Liver (tissue), 9 donors: ENCODE measurements around the gene SGCD. TPM values are rescaled to one million over a fixed set of nuclear protein-coding genes. Genes with fewer than 3 reads are reported as not detected.

Experiments
- DNase-seq: peaks from one replicate; pipeline ENCODE4 v3.0.0-alpha.2; 2017; ENCODE audit warnings: low spot score
- H3K27ac ChIP-seq, 2 donors: one replicate each; pipeline ENCODE4 v1.7.0; 2013; ENCODE audit warnings: inconsistent platforms in 2 of 2, low read length in 2 of 2, control low read depth in 1 of 2, low read depth in 1 of 2, mild to moderate bottlenecking in 1 of 2
- H3K27me3 ChIP-seq, 4 donors: one replicate each; pipeline versions ENCODE4 v1.6.1 to v1.7.0; 2013; ENCODE audit warnings: low read length in 3 of 4, inconsistent platforms in 1 of 4, mild to moderate bottlenecking in 1 of 4, moderate library complexity in 1 of 4; ENCODE audit not compliant: control insufficient read depth in 4 of 4, insufficient read depth in 4 of 4
- H3K36me3 ChIP-seq, 4 donors: one replicate each; pipeline versions ENCODE4 v1.6.1 to v1.7.0; 2013; ENCODE audit warnings: low read length in 3 of 4, mild to moderate bottlenecking in 3 of 4, low read depth in 1 of 4, moderate library complexity in 1 of 4; ENCODE audit not compliant: control insufficient read depth in 4 of 4, insufficient read depth in 3 of 4
- H3K4me1 ChIP-seq, 4 donors: one replicate each; pipeline versions ENCODE4 v1.6.1 to v1.7.0; 2013; ENCODE audit warnings: low read length in 3 of 4, mild to moderate bottlenecking in 3 of 4, moderate library complexity in 1 of 4; ENCODE audit not compliant: control insufficient read depth in 4 of 4, insufficient read depth in 4 of 4
- H3K4me3 ChIP-seq, 3 donors: one replicate each; pipeline versions ENCODE4 v1.6.1 to v1.7.0; 2013; ENCODE audit warnings: low read length in 3 of 3, control low read depth in 1 of 3, low read depth in 1 of 3, mild to moderate bottlenecking in 1 of 3
- H3K9ac ChIP-seq, 2 donors: one replicate each; pipeline ENCODE4 v1.7.0; 2013; ENCODE audit warnings: low read length in 2 of 2, mild to moderate bottlenecking in 2 of 2, moderate library complexity in 2 of 2, control low read depth in 1 of 2, low read depth in 1 of 2
- H3K9me3 ChIP-seq, 4 donors: one replicate each; pipeline versions ENCODE4 v1.6.1 to v1.7.0; 2013; ENCODE audit warnings: low read length in 3 of 4; ENCODE audit not compliant: control insufficient read depth in 4 of 4
- ATF3 ChIP-seq: IDR thresholded peaks from 2 replicates; pipeline ENCODE4 v1.6.1; 2016; ENCODE audit warnings: antibody characterized with exemption
- CTCF ChIP-seq: fragments of 150-350 bp; IDR thresholded peaks from 2 replicates; pipeline ENCODE4 v1.5.1; 2017; ENCODE audit warnings: improper control_type of control experiment, low read depth, low read length; ENCODE audit not compliant: missing input control
- EGR1 ChIP-seq, 2 donors: IDR thresholded peaks; 2 replicates each; pipeline ENCODE4 v1.6.1; 2016 to 2018; ENCODE audit warnings: antibody characterized with exemption in 2 of 2, low read depth in 2 of 2
- FOXA1 ChIP-seq: IDR thresholded peaks from 2 replicates; pipeline ENCODE4 v1.6.1; 2016; ENCODE audit warnings: antibody characterized with exemption
- FOXA2 ChIP-seq: IDR thresholded peaks from 2 replicates; pipeline ENCODE4 v1.6.1; 2016; ENCODE audit warnings: antibody characterized with exemption
- GABPA ChIP-seq, 2 donors: IDR thresholded peaks in 1 of 2; conservative IDR thresholded peaks in 1 of 2; 2 replicates each; pipeline ENCODE4 v1.6.1; 2016; ENCODE audit warnings: antibody characterized with exemption in 2 of 2, mild to moderate bottlenecking in 1 of 2, moderate library complexity in 1 of 2
- HNF4A ChIP-seq, 2 donors: conservative IDR thresholded peaks; 2 replicates each; pipeline ENCODE4 v1.6.1; 2016; ENCODE audit warnings: antibody characterized with exemption in 2 of 2, mild to moderate bottlenecking in 2 of 2
- HNF4G ChIP-seq: IDR thresholded peaks from 2 replicates; pipeline ENCODE4 v1.6.1; 2016; ENCODE audit warnings: antibody characterized with exemption
- JUND ChIP-seq, 2 donors: IDR thresholded peaks; 2 replicates each; pipeline ENCODE4 v1.6.1; 2016; ENCODE audit warnings: antibody characterized with exemption in 2 of 2
- MAX ChIP-seq: IDR thresholded peaks from 2 replicates; pipeline ENCODE4 v1.6.1; 2016; ENCODE audit warnings: antibody characterized with exemption
- NR2F2 ChIP-seq: IDR thresholded peaks from 2 replicates; pipeline ENCODE4 v1.6.1; 2016; ENCODE audit warnings: antibody characterized with exemption
- RAD21 ChIP-seq, 2 donors: IDR thresholded peaks; 2 replicates each; pipeline ENCODE4 v1.6.1; 2016; ENCODE audit warnings: antibody characterized with exemption in 2 of 2, mild to moderate bottlenecking in 2 of 2
- REST ChIP-seq: IDR thresholded peaks from 2 replicates; pipeline ENCODE4 v1.6.1; 2016; ENCODE audit warnings: antibody characterized with exemption, mild to moderate bottlenecking
- RXRA ChIP-seq, 2 donors: IDR thresholded peaks; 2 replicates each; pipeline ENCODE4 v1.6.1; 2017 to 2018; ENCODE audit warnings: antibody characterized with exemption in 2 of 2, mild to moderate bottlenecking in 1 of 2
- SP1 ChIP-seq: IDR thresholded peaks from 2 replicates; pipeline ENCODE4 v1.6.1; 2018; ENCODE audit warnings: antibody characterized with exemption, mild to moderate bottlenecking
- TAF1 ChIP-seq: conservative IDR thresholded peaks from 2 replicates; pipeline ENCODE4 v1.6.1; 2016; ENCODE audit warnings: antibody characterized with exemption, mild to moderate bottlenecking
- YY1 ChIP-seq: IDR thresholded peaks from 2 replicates; pipeline ENCODE4 v1.6.1; 2016; ENCODE audit warnings: antibody characterized with exemption, mild to moderate bottlenecking
- ZBTB33 ChIP-seq: IDR thresholded peaks from 2 replicates; pipeline ENCODE4 v1.6.1; 2016; ENCODE audit warnings: antibody characterized with exemption
- WGBS: extraction: QIAGEN DNeasy Blood & Tissue Kit; methylation state at CpG from one replicate; pipeline ENCODE4 v1.1.7; 2013; 5-methylcytosine and 5-hydroxymethylcytosine counted together
- polyA plus RNA-seq, 2 donors: library from polyadenylated mRNA; stranded (reverse) in 1 of 2; unstranded in 1 of 2; fragments of 200-250 nt in 1 of 2; fragments of >200 nt in 1 of 2; fragmentation: Nextera tagmentation in 1 of 2; extraction: Ambion mirVana in 1 of 2; gene quantifications; one replicate each; pipeline versions ENCODE4 v1.2.1 to v1.2.3, GENCODE V29; 2013 to 2015
- total RNA-seq, 2 donors: library from RNA; depleted of rRNA; stranded (reverse); fragments of >200 nt; gene quantifications; one replicate each; pipeline ENCODE4 v1.2.3, GENCODE V29; 2014
- donor health status: healthy.
- donor health status: healthy.
- donor health status: healthy.
- donor health status: healthy.
- donor health status: healthy.

SGCD gene
- total and polyA plus RNA-seq, 4 donors: 0.35 to 1.7 (median 1.0) TPM

- Histone ChIP-seq H3K9me3 (peaks cover 0 to 6% (median 0%) of the 10 kb centered on the region in 4 donors), H3K4me1 (no peaks in the 10 kb centered on the region), H3K27ac (no peak overlapping the region), H3K4me3 (no peak overlapping the region), H3K27me3 (no peaks in the 10 kb centered on the region), H3K36me3 (no peaks in the 10 kb centered on the region), H3K9ac (no peak overlapping the region)
- DNase-seq: no peak
- TF ChIP-seq RXRA (IDR thresholded peaks at IDR 0.05) (no peak), HNF4A (conservative IDR thresholded peaks at IDR 0.05) (no peak), NR2F2 (peak; percentile 75), FOXA1 (no peak), RAD21 (IDR thresholded peaks at IDR 0.05) (peak in 1 of 2 donors; percentile 9), JUND (IDR thresholded peaks at IDR 0.05) (no peak), REST (no peak)
- WGBS: 77% methylated on average over 2 of the region's 2 CpGs
Observed at GRCh38 chr5:156399323-156399722, 72.4 kb downstream of the SGCD start.

- Histone ChIP-seq H3K27ac (no peak overlapping the region), H3K4me3 (no peak overlapping the region), H3K4me1 (no peaks in the 10 kb centered on the region), H3K27me3 (no peaks in the 10 kb centered on the region), H3K36me3 (no peaks in the 10 kb centered on the region), H3K9ac (no peak overlapping the region), H3K9me3 (peaks cover 0 to 6% (median 0%) of the 10 kb centered on the region in 4 donors)
- DNase-seq: no peak
- TF ChIP-seq EGR1 (IDR thresholded peaks at IDR 0.05; ENCODE audit: low read depth in 2 of 2): no peak
- TF ChIP-seq TAF1: no peak
- TF ChIP-seq HNF4A (conservative IDR thresholded peaks at IDR 0.05): no peak
- no peak for TF ChIP-seq FOXA1
- no peak for TF ChIP-seq CTCF
- no peak for TF ChIP-seq MAX
- TF ChIP-seq RXRA (IDR thresholded peaks at IDR 0.05): no peak
- TF ChIP-seq YY1: no peak
- no peak for TF ChIP-seq HNF4G
- no peak for TF ChIP-seq ZBTB33
- no peak for TF ChIP-seq FOXA2
- no peak for TF ChIP-seq ATF3
- no peak for TF ChIP-seq JUND (IDR thresholded peaks at IDR 0.05)
- TF ChIP-seq RAD21 (IDR thresholded peaks at IDR 0.05): no peak
- TF ChIP-seq REST: no peak
- no peak for TF ChIP-seq NR2F2
- no peak for TF ChIP-seq SP1
- no peak for TF ChIP-seq GABPA (IDR thresholded peaks at IDR 0.05 in 1 of 2, conservative IDR thresholded peaks at IDR 0.05 in 1 of 2)
Observed at GRCh38 chr5:156400231-156400986, 73.4 kb downstream of the SGCD start.
